Measurements from ENCODE around the gene PTPN14.

DNA sequence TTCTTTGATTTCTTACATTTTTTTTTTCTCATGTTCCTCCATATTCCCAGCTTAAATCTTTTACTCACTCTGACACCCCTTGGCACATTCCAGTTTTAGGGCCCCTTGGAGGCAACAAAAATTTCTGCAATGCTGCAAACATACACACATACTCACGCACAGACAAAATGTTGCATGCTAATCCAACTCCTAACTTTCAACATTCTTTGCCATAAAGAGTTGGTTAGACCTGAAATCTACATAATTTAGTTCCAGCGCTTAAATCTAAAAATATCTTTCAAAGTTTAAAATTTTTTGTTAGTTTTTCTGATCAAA, 103.9 kb downstream of the PTPN14 start:
- no peak for TF ChIP-seq POLR2A (IDR thresholded peaks at IDR 0.05; ENCODE audit: low read length)
- TF ChIP-seq GATA1 (IDR thresholded peaks at IDR 0.05; ENCODE audit: low read depth, low read length): no peak
